ENCODE measurements around the gene ZNF761.

DNA sequence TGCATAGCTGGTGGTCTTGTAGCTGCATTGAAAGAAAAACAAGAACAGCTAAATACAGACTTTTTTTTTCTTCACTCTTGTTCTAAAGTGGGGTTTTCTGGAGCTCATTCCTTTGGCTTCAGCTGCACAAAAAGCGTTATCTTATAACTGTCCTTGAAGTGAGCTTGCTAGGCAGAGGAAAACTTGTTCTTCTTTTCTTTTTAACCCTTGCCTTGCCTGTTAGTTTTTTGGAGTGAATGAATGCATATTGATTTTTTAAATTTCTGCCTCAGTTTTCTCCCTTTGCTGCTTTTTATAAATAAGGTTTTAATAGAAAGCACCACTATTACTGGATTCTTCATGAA lies 35.3 kb upstream of the ZNF761 start:
- TF ChIP-seq, protein P1, sequence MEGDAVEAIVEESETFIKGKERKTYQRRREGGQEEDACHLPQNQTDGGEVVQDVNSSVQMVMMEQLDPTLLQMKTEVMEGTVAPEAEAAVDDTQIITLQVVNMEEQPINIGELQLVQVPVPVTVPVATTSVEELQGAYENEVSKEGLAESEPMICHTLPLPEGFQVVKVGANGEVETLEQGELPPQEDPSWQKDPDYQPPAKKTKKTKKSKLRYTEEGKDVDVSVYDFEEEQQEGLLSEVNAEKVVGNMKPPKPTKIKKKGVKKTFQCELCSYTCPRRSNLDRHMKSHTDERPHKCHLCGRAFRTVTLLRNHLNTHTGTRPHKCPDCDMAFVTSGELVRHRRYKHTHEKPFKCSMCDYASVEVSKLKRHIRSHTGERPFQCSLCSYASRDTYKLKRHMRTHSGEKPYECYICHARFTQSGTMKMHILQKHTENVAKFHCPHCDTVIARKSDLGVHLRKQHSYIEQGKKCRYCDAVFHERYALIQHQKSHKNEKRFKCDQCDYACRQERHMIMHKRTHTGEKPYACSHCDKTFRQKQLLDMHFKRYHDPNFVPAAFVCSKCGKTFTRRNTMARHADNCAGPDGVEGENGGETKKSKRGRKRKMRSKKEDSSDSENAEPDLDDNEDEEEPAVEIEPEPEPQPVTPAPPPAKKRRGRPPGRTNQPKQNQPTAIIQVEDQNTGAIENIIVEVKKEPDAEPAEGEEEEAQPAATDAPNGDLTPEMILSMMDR (conservative IDR thresholded peaks at IDR 0.05 in 1 of 2, IDR thresholded peaks at IDR 0.05 in 1 of 2; ENCODE audit: low read depth in 1 of 2, low read length in 2 of 2): no peak
- TF ChIP-seq EZH2 (IDR thresholded peaks at IDR 0.05; ENCODE audit: low read length, missing control alignments): no peak
